ENCODE results near the gene OMA1. TPM values are rescaled to one million over a fixed set of nuclear protein-coding genes. Genes with fewer than 3 reads are reported as not detected.

The OMA1 gene
- total RNA-seq, 1 experiment from 2014 or later = 11.9 TPM

GRCh38 chr1:58459911-58460310 is 86.6 kb downstream of the OMA1 start:
- Histone ChIP-seq H3K27ac (ENCODE audit: low read depth, low read length, poor library complexity, severe bottlenecking) (no peak overlapping the region), H3K27me3 (replicated peaks; ENCODE audit: insufficient read depth, low read depth, low read length, poor library complexity) (no peaks in the 10 kb centered on the region), H3K4me1 (ENCODE audit: insufficient read depth, low read length, poor library complexity, severe bottlenecking) (no peaks in the 10 kb centered on the region), H3K9me3 (ENCODE audit: low read depth, low read length, poor library complexity, severe bottlenecking) (no peaks in the 10 kb centered on the region), H3K4me3 (ENCODE audit: low read depth, low read length, poor library complexity, severe bottlenecking) (no peak overlapping the region), H3K36me3 (ENCODE audit: insufficient read depth, low read length, poor library complexity, severe bottlenecking) (no peaks in the 10 kb centered on the region)
- intact Hi-C loops (cut with micrococcal nuclease; ENCODE audit: unreplicated experiment) = no loop called here
- DNase-seq (ENCODE audit: low spot score) = no peak
- no TSS peak for BruUV-seq (replicated peaks)
- TF ChIP-seq CTCF (conservative IDR thresholded peaks at IDR 0.05; ENCODE audit: low read depth, low read length) (no peak), EZH2 (IDR thresholded peaks at IDR 0.05; ENCODE audit: borderline replicate concordance, low read depth, low read length, poor library complexity, severe bottlenecking) (no peak)
- CTCF ChIA-PET = no interaction called here
- POLR2A ChIA-PET (ENCODE audit: low non-redundant PET) = no interaction called here

- no TSS peak for BruUV-seq (replicated peaks)
- Histone ChIP-seq H3K27ac (ENCODE audit: low read depth, low read length, poor library complexity, severe bottlenecking) (no peak overlapping the region), H3K36me3 (ENCODE audit: insufficient read depth, low read length, poor library complexity, severe bottlenecking) (no peaks in the 10 kb centered on the region), H3K27me3 (replicated peaks; ENCODE audit: insufficient read depth, low read depth, low read length, poor library complexity) (no peaks in the 10 kb centered on the region), H3K4me1 (ENCODE audit: insufficient read depth, low read length, poor library complexity, severe bottlenecking) (no peaks in the 10 kb centered on the region), H3K4me3 (ENCODE audit: low read depth, low read length, poor library complexity, severe bottlenecking) (no peak overlapping the region), H3K9me3 (ENCODE audit: low read depth, low read length, poor library complexity, severe bottlenecking) (no peaks in the 10 kb centered on the region)
- DNase-seq (ENCODE audit: low spot score) = no peak
- ChIA-PET CTCF (no interaction called here), POLR2A (ENCODE audit: low non-redundant PET) (no interaction called here)
- no peak for TF ChIP-seq EZH2 (IDR thresholded peaks at IDR 0.05; ENCODE audit: borderline replicate concordance, low read depth, low read length, poor library complexity, severe bottlenecking)
- TF ChIP-seq CTCF (conservative IDR thresholded peaks at IDR 0.05; ENCODE audit: low read depth, low read length) = no peak
- intact Hi-C loops (cut with micrococcal nuclease; ENCODE audit: unreplicated experiment) = no loop called here
These were observed 89.4 kb downstream of the OMA1 start for GRCh38 chr1:58457023-58457635.

GRCh38 chr1:58456470-58456869 is 90.1 kb downstream of the OMA1 start:
- ChIA-PET POLR2A (ENCODE audit: low non-redundant PET) (no interaction called here), CTCF (no interaction called here)
- H3K36me3 ChIP-seq (ENCODE audit: insufficient read depth, low read length, poor library complexity, severe bottlenecking) = no peaks in the 10 kb centered on the region
- H3K27me3 ChIP-seq (replicated peaks; ENCODE audit: insufficient read depth, low read depth, low read length, poor library complexity) = no peaks in the 10 kb centered on the region
- no TSS peak for BruUV-seq (replicated peaks)
- no peaks in the 10 kb centered on the region for H3K9me3 ChIP-seq (ENCODE audit: low read depth, low read length, poor library complexity, severe bottlenecking)
- no peak overlapping the region for H3K27ac ChIP-seq (ENCODE audit: low read depth, low read length, poor library complexity, severe bottlenecking)
- H3K4me1 ChIP-seq (ENCODE audit: insufficient read depth, low read length, poor library complexity, severe bottlenecking) = no peaks in the 10 kb centered on the region
- intact Hi-C loops (cut with micrococcal nuclease; ENCODE audit: unreplicated experiment) = no loop called here
- H3K4me3 ChIP-seq (ENCODE audit: low read depth, low read length, poor library complexity, severe bottlenecking) = no peak overlapping the region
- TF ChIP-seq CTCF (conservative IDR thresholded peaks at IDR 0.05; ENCODE audit: low read depth, low read length) (no peak), EZH2 (IDR thresholded peaks at IDR 0.05; ENCODE audit: borderline replicate concordance, low read depth, low read length, poor library complexity, severe bottlenecking) (no peak)
- DNase-seq (ENCODE audit: low spot score) = no peak

All from A673 (cell line).